Neural cell (in vitro differentiated cells): ENCODE results near the gene UNK. TPM values are rescaled to one million over a fixed set of nuclear protein-coding genes. Genes with fewer than 3 reads are reported as not detected.

ENCODE experiments used
- H2AFZ ChIP-seq: fragments of 200-600, 300-800 bp; sonication (generic), shearing (Covaris generic); 2 replicates; pipeline ENCODE4 v1.6.0; 2014; ENCODE audit warnings: low read depth, mild to moderate bottlenecking, antibody characterized with exemption, low read length, moderate library complexity
- H3F3A ChIP-seq: fragments of 200-600 bp; shearing (Covaris generic); 2 replicates; pipeline ENCODE4 v1.6.1; 2016; ENCODE audit warnings: mild to moderate bottlenecking, moderate library complexity, mixed read lengths, antibody characterized with exemption, low read length; ENCODE audit not compliant: insufficient read depth, poor library complexity, severe bottlenecking
- H3K27ac ChIP-seq: fragments of 200-600, 300-800 bp; sonication (generic), shearing (Covaris generic); 2 replicates; pipeline ENCODE4 v1.5.1; 2014; ENCODE audit warnings: mild to moderate bottlenecking, low read length, moderate library complexity
- H3K27me3 ChIP-seq: fragments of 300-800, 200-600 bp; sonication (generic), shearing (Covaris generic); 2 replicates; pipeline ENCODE4 v1.6.0; 2014; ENCODE audit warnings: mild to moderate bottlenecking, low read depth, low read length, moderate library complexity; ENCODE audit not compliant: insufficient read depth
- H3K36me3 ChIP-seq: fragments of 300-800, 200-600 bp; sonication (generic), shearing (Covaris generic); 2 replicates; pipeline ENCODE4 v1.5.1; 2014; ENCODE audit warnings: mild to moderate bottlenecking, antibody characterized with exemption, low read length, moderate library complexity; ENCODE audit not compliant: insufficient read depth
- H3K4me2 ChIP-seq: fragments of 300-800, 200-600 bp; sonication (generic), shearing (Covaris generic); 2 replicates; pipeline ENCODE4 v1.6.0; 2014; ENCODE audit warnings: mild to moderate bottlenecking, low read length
- H3K4me3 ChIP-seq: fragments of 300-800, 200-600 bp; sonication (generic), shearing (Covaris generic); 2 replicates; pipeline ENCODE4 v1.5.1; 2014; ENCODE audit warnings: mild to moderate bottlenecking, low read length, moderate library complexity
- H3K79me2 ChIP-seq: fragments of 200-600 bp; shearing (Covaris generic); replicated peaks from 2 replicates; pipeline ENCODE4 v1.6.0; 2014; ENCODE audit warnings: mild to moderate bottlenecking, low read length, moderate library complexity; ENCODE audit not compliant: insufficient read depth
- H3K9ac ChIP-seq: fragments of 300-800, 200-600 bp; sonication (generic), shearing (Covaris generic); 2 replicates; pipeline ENCODE4 v1.6.1; 2016; ENCODE audit warnings: mild to moderate bottlenecking, low read length, mixed read lengths
- H3K9me2 ChIP-seq: fragments of 200-600 bp; shearing (Covaris generic); 2 replicates; pipeline ENCODE4 v1.6.1; 2016; ENCODE audit warnings: mild to moderate bottlenecking, low read length, mixed read lengths; ENCODE audit not compliant: insufficient read depth
- H3K9me3 ChIP-seq: fragments of 200-600, 300-800 bp; sonication (generic), shearing (Covaris generic); 2 replicates; pipeline ENCODE4 v1.6.1; 2016; ENCODE audit warnings: mild to moderate bottlenecking, mixed run types, low read length, moderate library complexity, mixed read lengths
- H4K20me1 ChIP-seq: fragments of 200-600 bp; shearing (Covaris generic); 2 replicates; pipeline ENCODE4 v1.6.1; 2016; ENCODE audit warnings: mild to moderate bottlenecking, mixed run types; ENCODE audit not compliant: insufficient read depth
- CTCF ChIP-seq: fragments of 450-650 bp; IDR thresholded peaks from 2 replicates; pipeline ENCODE4 v1.5.1; 2014; ENCODE audit warnings: antibody characterized with exemption, mild to moderate bottlenecking, moderate library complexity; ENCODE audit not compliant: poor library complexity, severe bottlenecking
- EP300 ChIP-seq: fragments of 450-650 bp; conservative IDR thresholded peaks from 2 replicates; pipeline ENCODE4 v1.6.1; 2014; ENCODE audit warnings: antibody characterized with exemption, mild to moderate bottlenecking, moderate library complexity; ENCODE audit not compliant: poor library complexity, severe bottlenecking
- EZH2 ChIP-seq: fragments of 200-600, 300-800 bp; shearing (Covaris generic), sonication (generic); IDR thresholded peaks from 2 replicates; pipeline ENCODE4 v1.6.1; 2014; ENCODE audit warnings: antibody characterized with exemption, low read length, borderline replicate concordance, mild to moderate bottlenecking; ENCODE audit not compliant: insufficient read depth, poor library complexity, severe bottlenecking
- MXI1 ChIP-seq: fragments of 450-650 bp; conservative IDR thresholded peaks from 2 replicates; pipeline ENCODE4 v1.6.1; 2014; ENCODE audit warnings: antibody characterized with exemption, mild to moderate bottlenecking; ENCODE audit not compliant: poor library complexity, severe bottlenecking
- POLR2AphosphoS5 ChIP-seq: IDR thresholded peaks from 2 replicates; pipeline ENCODE4 v1.6.1; 2012
- RAD21 ChIP-seq: fragments of 450-650 bp; conservative IDR thresholded peaks from 2 replicates; pipeline ENCODE4 v1.6.1; 2014; ENCODE audit warnings: antibody characterized with exemption, mild to moderate bottlenecking, moderate library complexity
- REST ChIP-seq: IDR thresholded peaks from 2 replicates; pipeline ENCODE4 v1.6.1; 2012; ENCODE audit warnings: borderline replicate concordance
- SMC3 ChIP-seq: fragments of 450-650 bp; conservative IDR thresholded peaks from 2 replicates; pipeline ENCODE4 v1.6.1; 2014; ENCODE audit warnings: antibody characterized with exemption, mild to moderate bottlenecking, moderate library complexity; ENCODE audit not compliant: poor library complexity
- TAF1 ChIP-seq: IDR thresholded peaks from 2 replicates; pipeline ENCODE4 v1.6.1; 2012; ENCODE audit warnings: low read depth
- polyA plus RNA-seq: library from polyadenylated mRNA; depleted of rRNA; stranded (reverse); fragments of >200 nt; gene quantifications from 2 replicates; pipeline ENCODE4 v1.2.3, GENCODE V29; 2014

Gene UNK
- polyA plus RNA-seq, 1 donor from 2014 or later = 29.9 TPM

GRCh38 chr17:75812096-75813013, 27.7 kb downstream of the UNK start:
- Histone ChIP-seq H3K27me3 (no peaks in the 10 kb centered on the region), H3K4me2 (no peak overlapping the region), H3K4me3 (no peak overlapping the region), H3K79me2 (no peaks in the 10 kb centered on the region), H3K9ac (no peak overlapping the region), H3K36me3 (no peaks in the 10 kb centered on the region), H3K9me3 (no peaks in the 10 kb centered on the region), H3K9me2 (no peaks in the 10 kb centered on the region), H3F3A (no peaks in the 10 kb centered on the region), H4K20me1 (no peaks in the 10 kb centered on the region), H3K27ac (no peak overlapping the region), H2AFZ (no peak overlapping the region)
- TF ChIP-seq POLR2AphosphoS5 = no peak
- no peak for TF ChIP-seq SMC3
- no peak for TF ChIP-seq CTCF
- TF ChIP-seq TAF1 = no peak
- TF ChIP-seq EZH2 = no peak
- TF ChIP-seq MXI1 = no peak
- TF ChIP-seq EP300 = no peak
- no peak for TF ChIP-seq REST
- TF ChIP-seq RAD21 = no peak

GRCh38 chr17:75813081-75814020, 28.7 kb downstream of the UNK start:
- no peaks in the 10 kb centered on the region for H3K79me2 ChIP-seq
- TF ChIP-seq EZH2 (no peak), TAF1 (no peak), CTCF (no peak), MXI1 (no peak), SMC3 (no peak)
- H3K9ac ChIP-seq = no peak overlapping the region
- H3K27me3 ChIP-seq = no peaks in the 10 kb centered on the region
- no peak overlapping the region for H3K27ac ChIP-seq
- no peaks in the 10 kb centered on the region for H3K9me3 ChIP-seq
- H3K36me3 ChIP-seq = no peaks in the 10 kb centered on the region
- H2AFZ ChIP-seq = no peak overlapping the region
- H3K4me3 ChIP-seq = no peak overlapping the region
- no peaks in the 10 kb centered on the region for H3F3A ChIP-seq
- H4K20me1 ChIP-seq = no peaks in the 10 kb centered on the region
- H3K4me2 ChIP-seq = no peak overlapping the region
- no peaks in the 10 kb centered on the region for H3K9me2 ChIP-seq
